NOMO-1 treated with dmso at 0.1 percent for 144 hours (cell line): ENCODE results near the gene F2R.
"Not testable (repeated sequence)": the region's sequence is repeated elsewhere in the genome, so short reads cannot be mapped to it uniquely, and the experiment has no call there.

Experiments
- DNase-seq: peaks from one replicate; lab custom pipeline; 2025; ENCODE audit not compliant: unreplicated experiment; lab: John Stamatoyannopoulos, UW

F2R gene

DNA sequence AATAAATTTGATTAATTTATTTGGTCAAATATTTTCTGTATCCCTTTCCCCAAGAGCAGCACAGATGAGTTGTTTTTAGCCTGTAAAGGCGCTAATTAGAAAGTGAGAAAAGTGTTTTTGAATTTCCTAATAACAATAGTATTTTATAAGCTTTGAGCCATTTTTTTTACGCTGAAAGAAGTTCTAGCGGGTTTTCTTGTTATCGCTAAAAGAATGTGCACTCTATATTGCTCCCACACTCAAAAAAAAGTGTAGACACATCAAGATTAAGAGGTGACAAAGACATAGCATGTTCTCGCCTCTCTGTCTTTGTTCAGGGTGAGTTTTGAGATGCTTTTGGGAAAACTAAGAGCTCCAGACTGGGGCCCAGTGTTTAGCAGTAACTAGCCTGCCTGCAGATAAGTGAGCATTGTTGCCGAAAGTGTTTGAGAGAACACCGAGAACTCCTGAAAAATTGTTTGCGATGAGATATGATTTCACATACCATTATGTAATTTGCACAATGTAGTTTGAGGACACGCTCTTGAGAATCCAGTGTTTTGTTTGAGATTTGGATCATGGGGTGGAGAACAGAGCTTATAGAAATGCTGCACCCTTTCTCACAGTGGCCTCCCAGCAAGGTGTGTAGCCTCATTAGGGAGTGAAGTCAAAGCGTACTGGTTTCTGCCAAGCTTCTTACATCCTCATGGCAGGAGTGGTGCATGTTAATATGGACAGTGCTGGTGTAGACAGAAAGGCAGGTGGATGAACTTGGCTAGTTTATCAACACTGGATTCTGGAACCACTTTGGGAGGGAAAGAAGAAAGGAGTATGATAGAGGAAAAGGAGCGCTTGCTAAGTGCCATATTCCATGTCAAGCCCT, 1.5 kb downstream of the F2R start:
- no peak for DNase-seq

- DNase-seq, result no peak
Observed at GRCh38 chr5:76718381-76718832, 2.5 kb downstream of the F2R start.

DNA sequence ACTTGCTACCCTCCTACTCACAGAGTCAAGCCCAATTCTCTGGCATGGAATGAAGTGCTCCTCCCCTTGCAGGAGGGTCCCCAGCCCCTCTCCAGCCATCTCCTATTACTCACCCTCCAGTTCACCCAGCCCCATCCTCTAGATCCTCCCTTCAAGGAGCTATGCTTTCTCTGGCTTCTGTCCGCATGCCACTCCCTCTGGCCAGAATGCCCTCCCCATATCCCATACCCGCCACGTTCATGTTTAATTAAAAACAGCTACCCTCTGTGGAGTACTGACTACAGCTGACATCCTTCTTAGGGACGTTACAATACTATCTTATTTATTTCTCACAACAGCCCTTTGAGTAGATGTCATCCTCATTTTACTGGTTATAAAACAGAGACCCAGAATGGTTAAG, 3.0 kb downstream of the F2R start:
- DNase-seq, result no peak

DNA sequence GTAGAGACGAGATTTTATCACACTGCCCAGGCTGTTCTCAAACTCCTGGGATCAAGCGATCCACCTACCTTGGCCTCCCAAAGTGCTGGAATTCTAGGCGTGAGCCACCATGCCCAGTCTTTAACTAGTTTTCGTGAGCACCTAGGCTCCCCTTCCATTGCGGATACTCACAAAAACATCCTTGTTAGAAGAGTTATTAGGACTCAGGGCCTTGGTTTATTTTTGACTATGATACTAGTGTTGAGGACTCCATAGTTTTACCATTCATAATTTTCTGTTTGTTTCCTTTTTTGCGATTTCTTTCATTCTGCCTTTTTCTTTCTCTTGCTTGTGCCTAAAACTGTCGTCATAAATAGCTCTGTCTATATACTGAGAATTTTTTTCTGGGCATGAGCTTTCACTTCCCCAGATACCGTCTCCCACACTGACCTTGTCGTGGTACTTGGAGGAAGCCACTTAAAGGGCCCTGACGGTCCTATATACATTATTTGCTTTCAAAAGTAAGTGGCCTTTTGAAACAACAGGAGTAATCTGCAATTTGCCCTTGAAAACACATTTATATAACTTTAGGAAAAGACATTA, 5.2 kb downstream of the F2R start:
- DNase-seq, result peak; percentile 59

DNA sequence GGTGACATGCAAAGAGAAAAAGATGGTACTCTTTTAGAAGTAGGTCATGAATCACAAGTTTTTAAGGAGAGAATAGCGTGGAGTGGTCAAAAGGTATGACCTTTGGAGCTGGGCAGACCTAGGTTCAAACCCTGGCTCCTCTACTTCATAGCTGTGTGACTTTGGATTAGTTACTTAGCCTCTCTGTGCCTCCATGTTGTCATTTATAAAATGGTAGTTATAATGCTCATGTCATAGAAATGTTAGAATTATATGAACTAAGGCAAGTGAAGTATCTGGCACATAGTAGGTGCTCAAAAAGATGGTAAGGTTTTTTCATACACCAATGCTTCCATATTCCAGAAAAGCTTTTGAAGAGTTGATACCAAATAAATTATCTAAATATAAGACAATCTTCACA, 7.3 kb downstream of the F2R start:
- DNase-seq, result no peak

GRCh38 chr5:76723906-76724305, 8.0 kb downstream of the F2R start:
- DNase-seq, result no peak

DNA sequence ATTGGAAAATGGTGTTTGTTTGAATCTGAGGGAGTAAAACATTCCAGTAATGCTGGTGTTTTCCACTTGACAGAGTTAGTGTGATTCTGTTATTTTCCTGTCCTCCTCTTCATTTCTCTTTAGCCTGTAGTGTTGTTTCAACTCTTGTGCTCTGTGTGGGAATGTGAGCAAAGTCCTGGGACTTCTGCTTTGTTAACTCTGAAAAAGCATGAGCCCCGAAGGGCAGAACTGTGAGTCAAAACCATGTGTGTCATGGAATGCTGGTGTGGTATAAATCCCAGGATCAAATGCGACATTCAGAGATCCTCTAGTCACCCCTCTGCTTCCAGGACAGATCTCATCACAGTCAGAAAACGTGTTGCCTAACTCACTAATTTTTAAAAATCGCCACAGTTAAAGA, 8.9 kb downstream of the F2R start:
- no peak for DNase-seq

DNA sequence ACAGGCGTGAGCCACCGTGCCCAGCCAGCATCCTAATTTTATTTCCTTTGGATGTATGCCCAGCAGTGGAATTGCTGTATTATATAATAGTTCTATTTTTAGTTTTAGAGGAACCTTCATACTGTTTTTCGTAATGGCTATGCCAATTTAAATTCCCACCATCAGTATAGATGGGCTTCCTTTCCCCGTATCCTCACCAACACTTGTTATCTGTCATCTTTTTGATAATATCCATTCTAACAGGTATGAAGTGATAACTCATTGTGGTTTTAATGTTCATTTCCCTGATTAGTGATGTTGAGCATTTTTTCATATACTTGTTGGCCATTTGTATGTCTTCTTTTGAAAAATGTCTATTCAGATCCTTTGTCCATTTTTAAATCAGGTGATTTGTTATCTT, 13.0 kb downstream of the F2R start:
- no peak for DNase-seq

GRCh38 chr5:76729373-76730290, 13.7 kb downstream of the F2R start:
- DNase-seq, result no peak

- no peak for DNase-seq
Observed at GRCh38 chr5:76732405-76733048, 16.6 kb downstream of the F2R start.

DNA sequence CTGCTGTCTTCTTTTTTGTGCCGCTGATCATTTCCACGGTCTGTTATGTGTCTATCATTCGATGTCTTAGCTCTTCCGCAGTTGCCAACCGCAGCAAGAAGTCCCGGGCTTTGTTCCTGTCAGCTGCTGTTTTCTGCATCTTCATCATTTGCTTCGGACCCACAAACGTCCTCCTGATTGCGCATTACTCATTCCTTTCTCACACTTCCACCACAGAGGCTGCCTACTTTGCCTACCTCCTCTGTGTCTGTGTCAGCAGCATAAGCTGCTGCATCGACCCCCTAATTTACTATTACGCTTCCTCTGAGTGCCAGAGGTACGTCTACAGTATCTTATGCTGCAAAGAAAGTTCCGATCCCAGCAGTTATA, 17.1 kb downstream of the F2R start:
- no peak for DNase-seq

DNA sequence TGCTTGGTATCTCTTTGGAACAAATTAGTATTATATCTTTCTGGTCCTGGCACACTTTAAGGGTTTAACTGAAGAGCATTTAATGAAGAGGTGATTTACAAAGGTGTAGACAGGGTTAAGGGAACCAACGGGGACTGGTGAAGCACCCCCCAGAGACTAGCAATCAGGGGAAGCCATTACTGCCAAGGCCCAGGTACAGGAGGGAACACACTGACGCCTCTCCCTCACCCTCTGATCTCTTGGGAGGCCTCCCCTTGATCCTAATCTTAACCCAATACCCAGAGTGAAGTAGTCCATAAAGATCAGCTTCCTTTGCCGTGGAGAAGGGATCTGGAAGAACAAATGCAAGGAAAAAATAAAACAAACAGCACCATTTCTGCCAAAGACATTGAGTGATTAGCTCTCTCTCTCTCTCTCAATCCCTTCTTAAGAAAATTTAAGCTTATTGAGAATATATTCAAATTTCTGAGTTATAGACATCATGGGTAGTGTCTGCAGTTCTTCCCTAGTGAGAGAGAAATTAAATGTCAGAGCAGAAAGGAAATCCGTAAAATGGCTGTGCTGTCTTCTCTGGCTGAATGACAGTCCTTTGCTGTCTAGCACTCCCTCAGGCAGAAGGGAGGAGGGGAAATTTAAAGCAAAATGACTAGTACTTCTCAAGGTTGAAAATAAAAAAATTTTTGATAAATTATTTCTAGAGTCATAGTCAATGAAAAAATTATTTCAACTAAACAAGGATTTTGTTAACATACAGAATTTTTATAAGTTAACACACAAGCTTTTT, 20.0 kb downstream of the F2R start:
- no peak for DNase-seq

- no peak for DNase-seq
Observed at GRCh38 chr5:76736679-76737556, 21.0 kb downstream of the F2R start.

DNA sequence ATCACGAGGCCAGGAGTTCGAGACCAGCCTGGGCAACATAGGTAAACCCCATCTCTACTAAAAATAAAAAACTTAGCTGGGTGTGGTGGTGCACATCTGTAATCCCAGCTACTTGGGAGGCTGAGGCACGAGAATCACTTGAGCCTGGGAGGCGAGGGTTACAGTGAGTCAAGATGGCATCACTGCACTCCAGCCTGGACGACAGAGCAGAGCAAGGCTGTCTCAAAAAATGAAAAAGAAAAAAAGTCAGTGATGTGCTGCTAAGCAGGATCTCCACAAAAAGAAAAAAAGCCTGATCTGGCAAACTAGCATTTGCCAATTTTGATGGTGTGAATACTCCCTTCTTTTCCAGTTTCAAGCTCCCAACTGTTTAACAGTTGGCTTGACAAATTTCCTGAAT, 21.9 kb downstream of the F2R start:
- DNase-seq, result no peak

DNA sequence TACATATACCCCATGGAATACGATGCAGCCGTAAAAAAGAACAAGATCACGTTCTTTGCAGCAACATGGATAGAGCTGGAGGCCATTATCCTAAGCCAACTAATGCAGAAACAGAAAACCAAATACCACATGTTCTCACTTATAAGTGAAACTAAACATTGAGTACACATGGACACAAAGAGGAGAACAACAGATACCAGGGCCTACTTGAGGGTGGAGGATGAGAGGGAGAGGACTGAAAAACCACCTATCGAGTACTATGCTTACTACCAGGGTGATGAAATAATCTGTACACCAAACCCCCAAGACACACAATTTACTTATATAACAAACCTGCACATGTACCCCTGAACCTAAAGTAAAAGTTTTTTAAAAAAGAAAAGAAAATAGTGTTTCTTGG, 25.6 kb downstream of the F2R start:
- not testable (repeated sequence) for DNase-seq

DNA sequence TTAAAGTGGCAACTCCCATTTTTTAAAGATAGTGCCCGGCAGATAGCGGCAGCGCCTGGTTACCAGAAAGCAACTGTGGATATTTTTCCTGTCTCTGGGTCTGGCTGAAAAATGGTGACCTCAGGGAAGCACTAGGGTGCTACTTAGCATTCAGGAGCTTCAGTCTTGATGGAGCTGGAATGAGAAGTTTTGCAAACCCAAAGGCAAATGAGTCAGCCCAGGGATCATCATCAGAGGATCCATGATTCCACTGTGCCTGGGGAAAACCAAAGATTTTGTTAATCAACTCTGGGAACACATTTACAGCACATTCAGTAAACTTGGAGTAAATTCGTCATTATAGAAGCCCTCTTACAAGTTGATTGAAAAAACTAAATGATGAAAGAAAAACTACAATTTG, 26.7 kb downstream of the F2R start:
- DNase-seq, result no peak

DNA sequence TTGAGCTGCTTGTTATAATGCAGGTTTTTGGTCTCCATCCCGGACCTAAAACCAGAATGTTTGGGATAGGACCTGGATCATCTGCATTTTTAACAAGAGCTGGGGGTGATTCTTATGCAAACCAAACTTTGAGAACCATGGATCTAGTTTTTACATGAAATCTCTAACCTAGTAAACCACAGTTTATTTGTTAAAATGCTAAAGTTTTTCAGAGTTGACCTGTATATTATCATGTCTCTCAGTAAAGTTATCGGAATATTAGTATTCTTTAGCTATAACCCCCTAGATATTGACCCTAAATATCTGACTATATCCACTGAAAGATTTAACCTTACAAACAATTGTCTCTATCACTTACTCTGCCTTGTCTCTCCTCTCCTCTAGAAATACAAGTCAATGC, 28.7 kb downstream of the F2R start:
- DNase-seq, result no peak

DNA sequence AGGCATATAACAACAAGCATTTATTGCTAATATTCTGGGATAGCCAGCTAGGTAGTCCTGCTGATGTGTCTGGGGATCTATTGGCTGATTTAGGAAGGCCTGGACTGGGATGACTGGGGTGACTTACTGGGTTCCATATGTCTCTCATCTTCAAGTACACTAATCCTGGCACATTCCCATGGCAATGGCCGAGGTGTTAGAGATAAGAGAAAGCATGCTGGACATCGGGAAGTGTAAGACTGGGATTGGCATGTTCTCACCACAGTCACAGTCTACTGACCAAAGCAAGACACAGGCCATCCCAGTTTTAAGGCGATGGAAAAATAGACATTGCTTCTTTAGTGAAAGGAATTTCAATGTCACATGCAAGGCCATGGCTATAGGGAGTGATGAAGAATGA, 29.7 kb downstream of the F2R start:
- DNase-seq, result no peak

GRCh38 chr5:76746677-76747076, 30.8 kb downstream of the F2R start:
- DNase-seq, result no peak

GRCh38 chr5:76747706-76748105, 31.8 kb downstream of the F2R start:
- no peak for DNase-seq
